NK-92 (cell line): ENCODE measurements around the gene DNAJC25.

Experiments used
- DNase-seq: peaks from one replicate; lab custom pipeline; 2025; ENCODE audit not compliant: unreplicated experiment; lab: John Stamatoyannopoulos, UW

The DNAJC25 gene

GRCh38 chr9:111627260-111627963, 3.7 kb upstream of the DNAJC25 start:
- DNase-seq, result no peak

GRCh38 chr9:111628411-111628810, 2.7 kb upstream of the DNAJC25 start:
- no peak for DNase-seq

- no peak for DNase-seq
Observed at GRCh38 chr9:111630182-111630963, 761 bp upstream of the DNAJC25 start.

- DNase-seq, result no peak
Observed at GRCh38 chr9:111630964-111631213, 245 bp upstream of the DNAJC25 start.

GRCh38 chr9:111632060-111632459, 926 bp downstream of the DNAJC25 start:
- DNase-seq, result no peak

GRCh38 chr9:111632695-111633388, 1.7 kb downstream of the DNAJC25 start:
- no peak for DNase-seq

- DNase-seq, result no peak
Observed at GRCh38 chr9:111633389-111633736, 2.2 kb downstream of the DNAJC25 start.

- no peak for DNase-seq
Observed at GRCh38 chr9:111634860-111635259, 3.7 kb downstream of the DNAJC25 start.

- no peak for DNase-seq
Observed at GRCh38 chr9:111637421-111637950, 6.4 kb downstream of the DNAJC25 start.

GRCh38 chr9:111644195-111644772, 13.2 kb downstream of the DNAJC25 start:
- DNase-seq, result no peak

- no peak for DNase-seq
Observed at GRCh38 chr9:111645806-111646205, 14.7 kb downstream of the DNAJC25 start.

- DNase-seq, result no peak
Observed at GRCh38 chr9:111646417-111646816, 15.3 kb downstream of the DNAJC25 start.

GRCh38 chr9:111648066-111648465, 16.9 kb downstream of the DNAJC25 start:
- no peak for DNase-seq

GRCh38 chr9:111649016-111649415, 17.9 kb downstream of the DNAJC25 start:
- DNase-seq, result no peak

- no peak for DNase-seq
Observed at GRCh38 chr9:111657051-111657450, 25.9 kb downstream of the DNAJC25 start.

- DNase-seq, result no peak
Observed at GRCh38 chr9:111658943-111659342, 27.8 kb downstream of the DNAJC25 start.

GRCh38 chr9:111659691-111660090, 28.6 kb downstream of the DNAJC25 start:
- no peak for DNase-seq

- DNase-seq, result no peak
Observed at GRCh38 chr9:111661150-111661801, 30.1 kb downstream of the DNAJC25 start, which contains the start of gene GNG10. Gene GNG10 (plus strand): TSS chr9:111661605. CDS start chr9:111661635, 30 bp downstream.

- DNase-seq, result no peak
Observed at GRCh38 chr9:111661802-111662521, 30.8 kb downstream of the DNAJC25 start.

- DNase-seq, result no peak
Observed at GRCh38 chr9:111662576-111663300, 31.6 kb downstream of the DNAJC25 start.
